Measurements from ENCODE around the gene TMEM184B.
"Not testable (repeated sequence)": the region's sequence is repeated elsewhere in the genome, so short reads cannot be mapped to it uniquely, and the experiment has no call there.

Gene TMEM184B

GRCh38 chr22:38203855-38204514 is 68.8 kb downstream of the TMEM184B start:
- DNase-seq = peak; percentile 63

- no peak for DNase-seq
Measured at GRCh38 chr22:38203090-38203810, 69.6 kb downstream of the TMEM184B start.

GRCh38 chr22:38202437-38203089 is 70.2 kb downstream of the TMEM184B start:
- DNase-seq = peak; percentile 84

DNA sequence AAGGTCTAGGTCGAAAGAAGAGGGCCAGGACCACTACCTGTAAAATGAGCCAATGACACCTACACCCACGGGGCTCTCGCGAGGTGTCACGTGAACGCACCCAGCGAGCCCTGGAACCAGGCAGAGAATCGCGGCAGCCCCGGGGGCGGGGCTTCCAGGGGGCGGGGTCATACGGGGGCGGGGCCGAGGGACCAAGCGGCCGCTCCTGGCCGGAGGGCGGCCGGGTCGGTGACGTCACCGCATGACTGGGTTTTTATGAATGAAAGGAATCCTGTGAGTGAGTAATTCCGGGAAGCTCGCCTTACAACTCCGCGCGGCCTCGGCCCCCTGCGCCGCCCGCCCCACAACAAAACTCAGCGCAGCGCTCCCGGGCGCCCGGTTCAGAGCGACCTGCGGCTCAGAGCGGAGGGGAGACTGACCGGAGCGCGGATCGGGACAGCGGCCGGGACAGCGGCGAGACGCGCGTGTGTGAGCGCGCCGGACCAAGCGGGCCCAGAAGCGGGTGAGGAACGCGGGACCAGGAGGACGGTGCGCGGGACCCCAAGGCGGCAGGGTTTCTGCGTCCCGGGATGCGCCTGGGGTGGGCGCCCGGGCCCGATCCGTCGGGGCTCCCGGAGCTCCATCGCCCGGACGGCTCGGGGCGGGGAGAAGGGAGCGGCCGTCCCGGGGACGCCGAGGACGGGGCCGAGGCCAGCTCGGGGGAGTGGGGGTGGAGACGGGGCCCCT is 70.9 kb downstream of the TMEM184B start, which contains the start of gene MAFF:
Gene MAFF, plus strand, starts transcription at position 284 of the 726 bp plus-strand sequence. CDS start 11,860 bp downstream, outside the sequence.
- peak; percentile 97 for DNase-seq

- no peak for DNase-seq
Measured at GRCh38 chr22:38201371-38201710, 71.5 kb downstream of the TMEM184B start.

GRCh38 chr22:38199826-38200559 is 72.8 kb downstream of the TMEM184B start:
- no peak for DNase-seq

- no peak for DNase-seq
Measured at GRCh38 chr22:38196791-38197419, 75.9 kb downstream of the TMEM184B start.

DNA sequence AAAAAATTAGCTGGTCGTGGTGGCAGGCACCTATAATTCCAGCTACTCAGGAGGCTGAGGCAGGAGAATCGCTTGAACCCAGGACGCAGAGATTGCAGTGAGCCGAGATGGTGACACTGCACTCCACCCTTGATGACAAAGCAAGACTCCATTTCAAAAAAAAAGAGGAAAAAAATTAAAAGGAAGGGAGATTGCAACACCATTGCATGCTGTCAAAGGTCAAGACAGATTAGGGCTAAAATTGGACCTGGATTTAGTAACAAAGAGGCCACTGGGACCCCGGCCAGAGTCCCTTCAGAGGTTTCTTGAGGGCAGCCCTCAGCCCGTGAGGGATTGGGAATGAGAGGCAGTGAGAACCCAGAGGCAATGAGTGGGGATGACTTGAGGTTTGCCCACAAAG is 79.2 kb downstream of the TMEM184B start:
- no peak for DNase-seq

- DNase-seq = no peak
Measured at GRCh38 chr22:38192475-38192863, 80.3 kb downstream of the TMEM184B start.

DNA sequence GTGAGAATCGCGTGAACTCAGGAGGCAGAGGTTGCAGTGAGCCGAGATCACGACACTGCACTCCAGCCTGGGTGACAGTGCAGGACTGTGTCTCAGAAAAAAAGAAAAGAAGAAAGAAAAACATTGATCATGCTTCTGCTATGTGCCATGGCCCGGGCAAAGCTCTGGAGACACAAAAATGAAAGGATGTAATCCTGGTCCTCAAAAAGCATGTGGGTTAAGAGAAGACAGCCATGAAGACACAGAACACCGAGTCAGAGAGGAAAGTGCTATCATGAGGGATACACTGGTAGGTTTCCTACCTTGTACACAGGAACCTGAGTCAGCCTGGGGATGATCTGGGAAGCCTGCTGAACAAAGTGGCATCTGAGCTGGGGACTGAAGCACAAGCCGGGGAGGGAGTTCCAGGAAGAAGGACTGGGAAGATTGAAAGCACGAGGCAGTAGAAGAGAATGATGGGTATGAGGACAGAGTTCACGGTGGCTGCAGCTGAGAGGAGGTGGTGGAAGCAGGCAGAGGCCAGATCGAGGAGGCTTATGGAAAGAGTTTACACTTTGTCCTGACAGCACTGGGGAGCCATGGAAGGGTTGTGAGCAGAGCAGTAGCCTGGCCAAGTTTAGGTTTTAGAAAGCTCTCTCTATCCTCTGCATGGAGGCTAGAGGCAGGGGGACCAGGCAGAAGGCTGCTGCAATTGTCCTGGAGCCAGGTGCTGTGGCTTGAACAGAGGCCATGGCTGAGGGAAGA is 80.9 kb downstream of the TMEM184B start:
- peak; percentile 71 for DNase-seq

DNA sequence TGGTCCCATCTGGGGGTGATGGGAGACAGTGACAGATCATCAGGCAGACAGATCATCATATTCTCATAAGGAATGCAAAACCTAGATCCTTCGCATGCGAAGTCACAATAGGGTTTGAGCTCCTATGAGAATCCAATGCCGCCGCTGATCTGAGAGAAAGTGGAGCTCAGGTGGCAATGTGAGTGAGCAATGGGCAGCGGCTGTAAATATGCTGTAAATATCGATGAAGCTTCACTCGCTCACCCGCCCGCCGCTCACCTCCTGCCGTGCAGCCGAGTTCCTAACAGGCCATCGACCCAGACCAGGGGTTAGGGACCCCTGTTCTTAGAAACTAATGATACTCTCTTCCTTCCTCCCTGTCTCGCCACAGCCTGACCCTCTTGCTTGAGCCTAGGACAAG is 81.8 kb downstream of the TMEM184B start:
- no peak for DNase-seq

DNA sequence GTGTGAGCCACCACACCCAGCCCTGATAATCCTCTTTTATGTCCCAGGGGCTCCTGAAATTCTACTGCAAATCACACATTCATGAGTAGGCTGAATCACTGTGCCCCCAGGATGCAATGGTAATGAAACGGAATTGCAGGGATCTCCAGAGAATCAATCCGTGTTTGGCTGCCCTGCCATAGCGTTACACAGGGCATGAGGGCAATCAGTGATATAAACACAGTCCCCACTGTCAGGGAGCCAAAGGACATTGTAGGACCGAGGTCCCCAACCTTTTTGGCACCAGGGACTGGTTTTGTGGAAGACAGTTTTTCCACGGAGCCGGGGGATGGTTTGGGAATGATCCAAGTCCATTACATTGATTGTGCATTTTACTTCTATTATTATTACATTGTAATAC is 82.2 kb downstream of the TMEM184B start:
- DNase-seq = no peak

GRCh38 chr22:38189104-38189503 is 83.7 kb downstream of the TMEM184B start:
- DNase-seq = no peak

DNA sequence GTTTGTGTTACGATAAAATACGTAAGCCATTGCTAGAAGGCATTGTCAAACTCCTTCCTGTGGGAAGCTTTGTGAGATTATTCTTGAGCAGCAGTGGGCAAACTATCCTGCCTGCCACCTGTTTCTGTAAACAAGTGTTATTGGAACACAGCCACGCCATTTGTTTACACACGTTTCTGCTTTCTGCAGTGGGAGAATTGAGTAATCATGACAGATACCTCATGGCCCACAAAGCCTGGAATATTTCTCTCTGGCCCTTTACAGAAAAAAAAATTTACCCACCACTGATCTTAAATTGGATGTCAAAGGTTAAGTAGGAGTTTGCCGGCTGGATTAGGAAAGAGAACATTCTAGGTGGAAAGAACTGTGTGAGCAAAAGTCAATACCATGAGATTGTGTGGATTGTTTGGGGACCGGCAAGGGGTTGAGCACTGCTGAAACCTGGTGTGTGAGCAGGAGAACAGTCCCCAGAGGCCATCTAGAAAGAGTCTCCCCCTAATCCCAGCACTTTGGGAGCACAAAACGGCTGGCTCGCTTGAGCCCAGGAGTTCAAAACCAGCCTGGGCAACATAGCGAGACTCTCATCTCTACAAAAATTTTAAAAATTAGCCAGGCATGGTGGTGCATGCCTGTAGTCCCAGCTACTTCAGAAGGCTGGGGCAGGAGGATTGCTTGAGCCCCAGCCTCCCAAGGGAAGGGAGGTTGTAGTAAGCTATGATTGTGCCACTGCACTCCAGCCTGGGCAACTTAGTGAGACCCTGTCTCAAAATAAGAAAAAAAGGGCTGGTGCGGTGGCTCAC is 85.2 kb downstream of the TMEM184B start:
- no peak for DNase-seq

GRCh38 chr22:38186429-38186828 is 86.4 kb downstream of the TMEM184B start:
- no peak for DNase-seq

DNA sequence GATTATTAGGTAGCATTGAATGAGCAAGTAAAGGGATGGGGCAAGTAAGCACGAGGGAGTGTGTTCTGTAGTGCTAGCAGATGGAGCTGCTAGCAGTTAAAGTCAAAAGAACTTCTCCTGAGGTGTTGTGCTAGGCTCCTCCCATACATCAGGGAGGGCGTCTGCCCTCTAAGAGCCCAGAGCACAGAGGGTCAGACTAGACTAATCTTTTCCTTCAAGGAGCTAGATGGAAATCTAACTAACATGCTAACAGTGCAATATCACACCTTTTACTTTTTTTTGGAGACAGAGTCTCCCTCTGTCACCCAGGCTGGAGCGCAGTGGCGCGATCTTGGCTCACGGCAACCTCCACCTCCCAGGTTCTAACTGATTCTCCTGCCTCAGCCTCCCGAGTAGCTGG is 88.0 kb downstream of the TMEM184B start:
- DNase-seq = no peak

DNA sequence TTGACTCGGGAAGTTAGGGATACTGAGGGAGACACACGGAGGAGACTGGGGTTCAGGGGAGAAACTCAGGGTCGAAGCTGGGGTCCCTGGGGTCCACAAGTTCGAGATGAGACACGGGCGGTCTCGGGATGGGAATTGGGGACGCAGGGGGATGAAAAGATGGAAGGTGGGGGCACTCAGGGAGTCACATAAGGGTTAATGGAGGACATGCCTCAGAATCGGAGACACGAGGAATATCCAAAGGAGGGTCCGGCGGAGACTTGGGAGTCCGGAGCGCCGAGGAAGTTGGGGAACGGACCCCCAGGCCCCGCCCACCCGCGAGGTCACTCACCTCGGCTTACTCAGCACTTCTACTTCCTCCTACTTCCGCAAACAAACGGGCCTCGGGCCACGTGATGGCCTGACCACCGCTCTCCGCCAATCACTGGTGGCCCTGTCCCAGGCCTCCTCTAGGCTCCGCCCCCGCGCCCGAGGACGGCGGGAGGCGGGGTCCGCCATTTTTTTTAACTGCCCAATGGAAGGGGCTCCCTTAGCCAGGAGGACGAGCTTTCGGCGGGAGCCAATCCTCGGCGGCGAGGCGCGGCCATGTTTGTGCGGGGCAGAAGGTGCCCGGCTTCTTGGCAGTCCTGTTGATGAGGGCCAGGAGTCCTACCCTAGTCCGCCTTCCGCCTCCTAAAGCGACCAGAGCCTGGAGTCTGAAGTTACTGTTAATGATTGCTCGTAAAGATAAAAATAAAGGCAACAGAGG is 91.2 kb downstream of the TMEM184B start, which contains the start of gene PLA2G6:
Gene PLA2G6, minus strand, starts transcription at position 378 of the 748 bp plus-strand sequence. CDS start 12,404 bp downstream, outside the sequence.
- peak; percentile 98 for DNase-seq

DNA sequence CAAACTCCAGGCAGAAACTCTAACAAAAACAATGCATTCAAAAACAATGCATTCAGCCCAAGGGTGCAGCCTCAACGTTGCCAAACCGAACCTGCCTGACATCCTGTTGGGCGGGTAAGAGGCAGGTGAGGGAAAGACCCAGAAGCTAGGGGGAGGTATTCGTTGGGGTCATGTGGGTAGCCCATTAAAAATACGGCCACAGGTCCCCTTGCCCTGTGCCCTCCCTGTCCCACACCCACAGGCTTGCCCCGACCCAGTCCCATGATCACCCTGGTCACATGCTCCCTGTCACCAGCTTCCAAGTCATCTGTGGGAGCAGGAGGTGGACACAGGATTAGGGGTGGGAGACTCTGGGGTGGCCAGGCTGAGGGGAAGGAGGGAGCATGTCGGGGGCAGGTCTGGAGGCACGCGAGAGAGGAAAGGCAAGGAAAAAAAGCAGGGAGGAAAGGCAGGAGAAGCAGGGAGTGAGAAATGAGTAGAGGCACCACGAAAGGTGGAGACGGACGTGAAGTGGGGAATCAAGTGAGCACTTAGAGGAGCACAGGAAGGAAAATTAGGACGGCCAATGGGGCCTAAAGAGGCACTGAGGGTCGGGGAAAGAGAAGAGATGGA is 91.9 kb downstream of the TMEM184B start:
- no peak for DNase-seq

GRCh38 chr22:38178605-38178937 is 94.2 kb downstream of the TMEM184B start:
- not testable (repeated sequence) for DNase-seq
